Activated T-cell treated with anti-CD3 and anti-CD28 coated beads, Interleukin-2, amount 50 U/mL, for 24 hours (primary cell): Measurements from ENCODE around the gene TTK.
A peak's percentile ranks its signal among the peaks of the same experiment; 100 is the strongest.

ENCODE experiments used
- DNase-seq: peaks from one replicate; pipeline ENCODE4 v3.0.0-alpha.2; 2020
- H3K27ac Mint-ChIP-seq: 2 replicates; pipeline ENCODE4 v1.8.0; 2020; ENCODE audit warnings: mild to moderate bottlenecking, mixed read lengths
- H3K27me3 Mint-ChIP-seq: 2 replicates; pipeline ENCODE4 v1.8.0; 2020; ENCODE audit warnings: mixed read lengths
- H3K36me3 Mint-ChIP-seq: 2 replicates; pipeline ENCODE4 v1.8.0; 2020; ENCODE audit warnings: low read depth, mixed read lengths
- H3K4me1 Mint-ChIP-seq: 2 replicates; pipeline ENCODE4 v1.8.0; 2020; ENCODE audit warnings: low read depth, mixed read lengths
- H3K4me3 Mint-ChIP-seq: 2 replicates; pipeline ENCODE4 v1.8.0; 2020; ENCODE audit warnings: mild to moderate bottlenecking, moderate library complexity, mixed read lengths
- H3K9me3 Mint-ChIP-seq: 2 replicates; pipeline ENCODE4 v1.8.0; 2020; ENCODE audit warnings: mixed read lengths

The TTK gene

DNA sequence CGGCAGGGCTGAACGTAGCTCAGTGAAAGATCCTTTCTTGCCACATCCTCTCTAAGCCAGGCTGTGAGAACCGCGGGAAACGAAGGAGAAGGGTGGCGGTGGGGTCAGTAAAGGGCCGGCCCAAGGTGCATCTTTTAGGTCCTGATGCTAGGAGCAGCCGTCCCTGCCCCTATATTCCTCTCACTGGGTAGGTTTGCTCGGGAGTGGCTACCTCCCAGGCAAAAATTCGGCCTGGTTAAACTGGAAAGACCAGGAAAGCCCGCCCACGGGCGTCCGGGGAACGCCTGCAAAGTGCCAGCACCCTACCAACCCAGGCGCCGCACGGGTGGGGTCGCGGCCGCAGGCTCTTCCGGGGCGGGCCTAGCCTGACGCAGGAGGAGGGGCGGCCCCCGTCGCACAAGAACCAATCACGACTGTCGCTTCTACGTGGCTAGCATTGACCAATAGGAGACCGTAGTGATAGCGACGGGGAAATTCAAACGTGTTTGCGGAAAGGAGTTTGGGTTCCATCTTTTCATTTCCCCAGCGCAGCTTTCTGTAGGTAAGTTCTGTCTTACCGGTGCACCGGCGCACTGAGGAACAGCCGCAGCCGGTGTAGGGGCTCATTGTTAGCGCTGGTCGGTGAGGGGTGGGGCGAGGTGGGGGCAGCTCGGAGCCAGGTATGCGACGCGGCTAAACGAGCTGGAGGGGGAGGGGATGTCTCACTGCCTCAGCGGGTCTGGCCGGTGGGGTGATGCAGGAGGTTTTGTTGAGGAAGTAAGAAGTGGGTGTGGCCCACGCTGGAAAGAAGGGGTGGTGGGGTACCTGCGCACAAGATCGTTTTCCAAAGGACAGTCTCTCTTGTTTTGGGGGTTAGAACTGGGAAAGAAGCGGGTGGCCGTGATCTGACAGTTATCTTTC, at the start of gene TTK:
Gene TTK, plus strand, starts transcription at position 477 of the 900 bp plus-strand sequence. CDS start 1,195 bp downstream, outside the sequence.
- Mint-ChIP-seq H3K36me3 (peaks cover 32% of the 10 kb centered on the region), H3K27ac (peak within 1 kb of the TSS; percentile 94), H3K27me3 (no peaks in the 10 kb centered on the region), H3K4me3 (peak within 1 kb of the TSS; percentile 95), H3K4me1 (peaks cover 22% of the 10 kb centered on the region), H3K9me3 (no peaks in the 10 kb centered on the region)
- peak; percentile 91 for DNase-seq

DNA sequence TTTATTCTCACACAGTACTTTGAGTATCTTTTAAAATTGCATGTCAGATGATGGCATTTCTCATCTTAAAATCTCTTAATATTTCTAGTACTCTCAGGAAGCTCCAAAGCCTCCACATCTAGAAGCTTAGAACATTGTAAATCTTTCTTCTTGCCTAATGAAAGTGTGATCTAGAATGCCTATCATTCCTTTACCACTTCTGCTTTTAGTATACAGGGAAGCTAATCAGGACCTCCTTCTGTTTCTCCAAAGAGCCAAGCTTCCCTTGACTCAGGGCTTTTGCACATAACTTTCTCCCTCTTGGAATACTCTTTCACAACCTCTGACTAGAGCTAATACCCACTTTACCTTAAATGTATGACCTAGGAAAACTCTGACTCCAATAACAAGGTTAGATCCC, 49.6 kb upstream of the TTK start:
- DNase-seq: no peak
- Mint-ChIP-seq H3K27me3 (peaks cover 26% of the 10 kb centered on the region), H3K4me3 (no peak overlapping the region), H3K4me1 (no peaks in the 10 kb centered on the region), H3K36me3 (no peaks in the 10 kb centered on the region), H3K27ac (no peak overlapping the region), H3K9me3 (peaks cover 2% of the 10 kb centered on the region)

DNA sequence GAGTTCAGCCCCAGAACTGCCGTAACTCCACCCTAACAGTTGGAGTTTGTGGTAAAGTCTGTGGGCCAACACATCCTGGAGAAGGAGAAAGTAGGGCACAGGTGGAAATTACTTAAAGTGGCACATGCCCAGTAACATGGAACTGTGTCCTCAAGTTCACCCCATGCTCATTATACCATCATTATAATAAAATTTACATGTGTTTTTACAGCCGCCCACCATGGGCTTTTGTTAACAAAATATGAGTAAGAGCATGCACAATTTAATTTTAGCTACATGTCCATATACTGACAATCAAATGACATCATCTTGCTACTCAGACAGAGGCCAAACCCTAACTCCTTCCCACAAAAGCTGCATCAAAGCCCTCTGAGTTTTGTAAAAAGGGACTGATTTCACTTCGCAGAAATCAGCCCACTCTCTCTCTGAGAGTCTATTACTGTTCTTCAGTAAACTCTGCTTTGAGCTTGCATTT, 39.8 kb upstream of the TTK start:
- Mint-ChIP-seq H3K9me3 (peaks cover 22% of the 10 kb centered on the region), H3K36me3 (no peaks in the 10 kb centered on the region), H3K27me3 (peaks cover 6% of the 10 kb centered on the region), H3K4me1 (peaks cover 7% of the 10 kb centered on the region), H3K4me3 (no peak overlapping the region), H3K27ac (no peak overlapping the region)
- no peak for DNase-seq

DNA sequence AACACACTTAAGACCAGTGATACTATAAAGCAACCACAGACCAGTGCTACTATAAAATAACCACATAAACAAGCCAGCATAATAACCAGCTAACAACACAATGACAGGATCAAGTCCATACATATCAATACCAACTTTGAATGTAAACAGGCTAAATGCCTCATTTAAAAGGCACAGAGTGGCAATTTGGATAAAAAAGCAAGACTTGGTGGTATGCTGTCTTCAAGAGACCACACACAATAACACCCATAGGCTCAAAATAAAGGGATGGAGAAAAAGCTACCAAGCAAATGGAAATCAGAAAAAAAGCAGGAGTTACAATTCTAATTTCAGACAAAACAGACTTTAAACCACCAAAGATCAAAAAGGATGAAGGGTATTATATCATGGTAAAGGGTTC, 37.3 kb upstream of the TTK start:
- Mint-ChIP-seq H3K27ac (no peak overlapping the region), H3K9me3 (peaks cover 28% of the 10 kb centered on the region), H3K4me3 (no peak overlapping the region), H3K27me3 (peaks cover 8% of the 10 kb centered on the region), H3K4me1 (peaks cover 7% of the 10 kb centered on the region), H3K36me3 (no peaks in the 10 kb centered on the region)
- DNase-seq: no peak

DNA sequence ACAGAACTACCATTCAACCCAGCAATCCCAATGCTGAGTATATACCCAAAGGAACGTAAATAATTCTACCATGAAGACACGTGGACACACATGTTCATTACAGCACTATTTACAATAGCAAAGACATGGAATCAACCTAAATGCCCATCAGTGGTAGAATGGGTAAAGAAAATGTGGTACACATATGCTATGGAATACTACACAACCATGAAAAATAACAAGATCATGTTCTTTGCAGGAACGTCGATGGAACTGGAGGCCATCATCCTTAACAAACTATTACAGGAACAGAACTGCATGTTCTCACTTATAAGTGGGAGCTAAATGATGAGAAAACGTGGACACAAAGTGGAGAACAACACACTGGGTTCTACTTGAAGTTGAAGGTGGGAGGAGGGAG, 34.7 kb upstream of the TTK start:
- Mint-ChIP-seq H3K27ac (no peak overlapping the region), H3K9me3 (peaks cover 28% of the 10 kb centered on the region), H3K27me3 (peaks cover 4% of the 10 kb centered on the region), H3K4me3 (no peak overlapping the region), H3K36me3 (no peaks in the 10 kb centered on the region), H3K4me1 (peaks cover 3% of the 10 kb centered on the region)
- DNase-seq: no peak

DNA sequence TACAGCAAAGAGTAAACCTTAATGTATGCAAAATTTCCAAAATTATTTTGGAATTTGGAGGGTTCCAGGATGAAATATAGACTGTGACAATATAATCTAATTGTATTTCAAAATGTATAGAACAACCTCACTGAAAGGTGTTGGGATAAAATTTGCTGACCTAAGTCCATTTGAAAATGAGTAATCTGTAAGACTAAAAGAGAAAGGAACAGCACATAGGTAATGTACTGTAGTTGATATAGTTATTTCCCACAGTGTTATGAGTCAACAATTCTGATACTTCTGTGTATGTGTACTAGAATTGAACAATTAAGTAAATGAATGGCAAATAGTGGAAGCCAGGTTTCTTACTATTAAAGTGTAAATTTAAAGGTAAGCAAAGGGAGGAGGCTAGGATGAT, 33.3 kb upstream of the TTK start:
- no peak for DNase-seq
- peaks cover 2% of the 10 kb centered on the region for H3K4me1 Mint-ChIP-seq
- no peak overlapping the region for H3K4me3 Mint-ChIP-seq
- H3K9me3 Mint-ChIP-seq: peaks cover 23% of the 10 kb centered on the region
- H3K27ac Mint-ChIP-seq: no peak overlapping the region
- H3K27me3 Mint-ChIP-seq: peaks cover 4% of the 10 kb centered on the region
- H3K36me3 Mint-ChIP-seq: no peaks in the 10 kb centered on the region

DNA sequence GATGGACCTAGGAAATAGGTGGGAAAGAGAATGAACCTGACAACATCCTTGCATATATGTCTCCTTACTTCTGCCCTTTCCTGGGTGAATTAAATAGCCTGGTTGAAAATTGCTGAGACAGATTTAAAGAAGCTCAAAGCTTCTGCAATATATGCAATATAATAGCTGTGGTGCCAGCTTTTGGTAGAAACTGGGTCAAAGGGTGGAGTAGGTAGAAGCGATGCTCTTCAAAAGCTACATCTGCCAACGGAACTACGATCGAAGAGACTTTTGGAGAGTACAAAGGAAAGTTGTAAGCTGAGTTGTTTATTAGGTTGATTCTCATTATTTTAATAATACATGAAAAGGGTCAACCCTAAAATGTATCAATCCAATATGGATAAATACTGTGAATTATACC, 22.8 kb upstream of the TTK start:
- Mint-ChIP-seq H3K9me3 (no peaks in the 10 kb centered on the region), H3K4me3 (no peak overlapping the region), H3K4me1 (peaks cover 2% of the 10 kb centered on the region), H3K27ac (no peak overlapping the region), H3K36me3 (no peaks in the 10 kb centered on the region), H3K27me3 (no peaks in the 10 kb centered on the region)
- DNase-seq: no peak

DNA sequence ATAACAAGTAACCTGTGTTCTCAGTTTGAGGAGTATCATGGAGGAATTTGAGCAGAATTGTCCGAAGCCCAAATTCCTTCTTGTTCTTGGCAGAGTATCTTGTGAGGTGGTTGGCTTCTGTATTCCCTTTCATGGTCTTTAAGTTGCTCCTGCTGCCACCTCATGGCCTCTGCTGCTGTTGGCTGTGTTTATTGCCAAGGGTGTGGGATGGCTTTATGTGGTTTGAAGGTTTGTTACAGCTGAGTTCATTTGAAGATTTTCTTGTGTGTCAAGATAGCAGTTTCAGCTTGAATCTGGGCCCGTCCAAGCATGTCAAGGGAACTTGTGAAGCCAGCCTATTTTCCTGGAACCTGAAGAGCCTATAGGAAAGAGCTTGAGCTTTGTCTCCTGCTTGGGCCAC, 20.2 kb upstream of the TTK start:
- Mint-ChIP-seq H3K27ac (no peak overlapping the region), H3K36me3 (no peaks in the 10 kb centered on the region), H3K4me1 (peaks cover 2% of the 10 kb centered on the region), H3K27me3 (no peaks in the 10 kb centered on the region), H3K4me3 (no peak overlapping the region), H3K9me3 (no peaks in the 10 kb centered on the region)
- DNase-seq: no peak

DNA sequence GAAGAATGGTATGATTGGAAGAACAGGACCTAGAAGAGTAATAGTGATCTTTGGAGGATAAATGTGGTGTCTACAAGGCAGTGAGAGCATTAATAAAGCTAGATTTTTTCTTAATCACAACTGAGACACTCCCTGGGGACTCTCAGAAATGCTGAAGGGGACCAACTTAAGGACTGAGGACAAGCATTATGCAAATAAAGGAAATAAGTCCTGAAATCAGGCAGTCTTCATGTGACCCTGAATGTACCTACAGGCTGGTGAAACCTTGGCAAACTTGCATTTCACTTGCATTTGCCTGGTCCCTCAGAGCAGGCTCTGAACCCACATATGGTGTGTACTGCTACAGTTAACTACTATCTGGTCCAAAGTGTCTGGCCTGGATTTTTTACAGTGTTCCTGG, 19.3 kb upstream of the TTK start:
- no peaks in the 10 kb centered on the region for H3K36me3 Mint-ChIP-seq
- H3K27ac Mint-ChIP-seq: no peak overlapping the region
- no peak for DNase-seq
- peaks cover 2% of the 10 kb centered on the region for H3K4me1 Mint-ChIP-seq
- H3K4me3 Mint-ChIP-seq: no peak overlapping the region
- H3K9me3 Mint-ChIP-seq: no peaks in the 10 kb centered on the region
- no peaks in the 10 kb centered on the region for H3K27me3 Mint-ChIP-seq

DNA sequence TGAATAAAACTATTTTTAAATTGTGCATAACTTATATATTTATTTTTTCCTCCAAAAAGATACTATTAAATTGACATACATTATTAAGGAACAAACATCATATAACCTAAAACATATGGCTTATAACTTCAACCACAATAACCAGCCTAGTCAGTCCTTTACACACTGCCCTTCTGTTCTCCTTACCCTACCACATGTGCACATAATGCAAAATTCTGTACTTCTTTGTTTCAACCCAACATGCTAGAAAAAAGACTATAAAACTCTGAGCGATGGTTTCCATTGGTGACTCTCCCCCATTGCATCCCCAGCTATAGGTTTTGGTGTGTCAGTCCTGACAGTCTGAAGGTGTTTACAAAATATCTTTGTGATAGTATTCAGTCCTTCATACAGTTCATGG, 14.8 kb upstream of the TTK start:
- Mint-ChIP-seq H3K4me1 (no peaks in the 10 kb centered on the region), H3K27me3 (no peaks in the 10 kb centered on the region)

DNA sequence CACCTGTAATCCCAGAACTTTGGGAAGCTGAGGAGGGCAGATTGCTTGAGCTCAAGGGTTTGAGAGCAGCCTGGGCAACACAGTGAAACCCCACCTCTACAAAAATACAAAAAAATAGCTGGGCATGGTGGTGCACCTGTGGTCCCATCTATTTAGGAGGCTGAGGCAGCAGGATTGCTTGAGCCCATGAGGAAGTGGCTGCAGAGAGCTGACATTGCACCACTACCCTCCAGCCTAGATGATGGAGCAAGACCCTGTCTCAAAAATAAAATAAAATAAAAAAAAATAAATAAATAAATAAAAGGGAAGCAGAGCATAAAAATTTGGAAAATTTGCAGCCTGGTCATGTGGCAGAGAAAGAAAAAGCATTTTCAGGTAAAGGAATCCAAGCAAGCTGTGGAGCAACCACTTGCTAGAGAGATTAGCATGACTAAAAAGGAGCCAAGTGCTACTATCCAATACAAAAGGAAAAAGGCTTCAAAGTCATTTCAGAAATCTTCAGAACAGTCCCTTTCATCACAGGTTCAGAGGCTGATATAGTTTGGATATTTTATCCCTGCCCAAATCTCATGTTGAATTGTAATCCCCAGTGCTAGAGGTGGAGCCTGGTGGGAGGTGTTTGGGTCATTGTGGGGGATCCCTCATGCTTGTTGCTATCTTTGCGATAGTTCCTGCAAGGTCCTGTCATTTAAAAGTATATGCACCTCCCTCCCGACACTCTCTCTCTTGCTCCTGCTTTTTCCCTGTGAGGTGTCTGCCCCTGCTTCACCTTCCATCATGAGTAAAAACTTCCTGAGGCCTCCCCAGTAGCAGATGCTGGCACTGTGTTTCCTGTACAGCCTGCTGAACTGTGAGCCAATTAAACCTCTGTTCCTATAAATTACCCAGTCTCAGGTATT, 11.2 kb upstream of the TTK start:
- no peaks in the 10 kb centered on the region for H3K27me3 Mint-ChIP-seq
- H3K36me3 Mint-ChIP-seq: no peaks in the 10 kb centered on the region
- no peak overlapping the region for H3K27ac Mint-ChIP-seq
- H3K4me1 Mint-ChIP-seq: no peaks in the 10 kb centered on the region
- no peak for DNase-seq
- H3K9me3 Mint-ChIP-seq: peaks cover 3% of the 10 kb centered on the region
- H3K4me3 Mint-ChIP-seq: no peak overlapping the region

More for the DNA sequence above, 14.8 kb upstream of the TTK start:
- H3K36me3 Mint-ChIP-seq: no peaks in the 10 kb centered on the region
- H3K4me3 Mint-ChIP-seq: no peak overlapping the region
- no peak for DNase-seq
- H3K9me3 Mint-ChIP-seq: no peaks in the 10 kb centered on the region
- no peak overlapping the region for H3K27ac Mint-ChIP-seq

DNA sequence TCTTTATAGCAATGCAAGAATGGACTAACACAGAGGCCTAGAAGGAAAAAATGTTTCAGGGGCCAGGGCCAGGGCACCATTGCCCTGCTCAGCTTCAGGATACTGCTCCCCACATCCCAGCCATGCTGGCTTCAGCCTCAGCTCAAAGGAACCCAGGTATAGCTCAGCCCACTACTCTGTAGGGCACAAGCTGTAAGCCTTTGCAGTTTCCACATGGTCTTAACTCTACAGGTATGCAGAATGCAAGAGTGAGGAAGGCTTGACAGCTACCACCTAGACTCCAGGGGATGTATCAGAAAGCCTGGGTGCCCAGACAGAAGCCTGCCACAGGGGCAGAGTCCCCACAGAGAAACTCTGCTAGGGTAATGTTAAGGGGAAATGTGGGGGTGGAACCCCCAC, 10.5 kb upstream of the TTK start:
- H3K36me3 Mint-ChIP-seq: no peaks in the 10 kb centered on the region
- H3K27ac Mint-ChIP-seq: no peak overlapping the region
- no peaks in the 10 kb centered on the region for H3K4me1 Mint-ChIP-seq
- peaks cover 3% of the 10 kb centered on the region for H3K9me3 Mint-ChIP-seq
- DNase-seq: no peak
- H3K4me3 Mint-ChIP-seq: no peak overlapping the region
- no peaks in the 10 kb centered on the region for H3K27me3 Mint-ChIP-seq

DNA sequence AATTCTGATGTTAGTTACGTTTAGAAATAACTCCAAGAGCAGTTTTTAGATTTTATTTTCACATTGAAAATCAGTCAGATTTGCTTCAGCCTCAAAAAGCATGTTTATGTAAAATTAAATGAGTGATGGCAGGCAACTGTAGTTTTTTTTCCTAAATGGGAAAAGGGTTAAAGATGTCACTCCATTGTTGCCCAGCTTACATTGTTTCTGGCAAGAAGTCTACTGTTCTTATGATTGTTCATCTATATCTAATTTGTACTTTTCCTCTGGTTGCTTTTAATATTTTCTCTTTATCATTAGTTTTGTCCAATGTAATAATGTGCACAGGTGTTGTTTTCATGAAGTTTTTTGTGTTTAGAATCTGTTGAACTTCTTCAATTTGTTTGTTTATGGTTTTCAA, 6.7 kb upstream of the TTK start:
- Mint-ChIP-seq H3K27ac (no peak overlapping the region), H3K4me3 (no peak overlapping the region), H3K36me3 (no peaks in the 10 kb centered on the region), H3K4me1 (no peaks in the 10 kb centered on the region), H3K27me3 (no peaks in the 10 kb centered on the region), H3K9me3 (peaks cover 3% of the 10 kb centered on the region)
- no peak for DNase-seq

DNA sequence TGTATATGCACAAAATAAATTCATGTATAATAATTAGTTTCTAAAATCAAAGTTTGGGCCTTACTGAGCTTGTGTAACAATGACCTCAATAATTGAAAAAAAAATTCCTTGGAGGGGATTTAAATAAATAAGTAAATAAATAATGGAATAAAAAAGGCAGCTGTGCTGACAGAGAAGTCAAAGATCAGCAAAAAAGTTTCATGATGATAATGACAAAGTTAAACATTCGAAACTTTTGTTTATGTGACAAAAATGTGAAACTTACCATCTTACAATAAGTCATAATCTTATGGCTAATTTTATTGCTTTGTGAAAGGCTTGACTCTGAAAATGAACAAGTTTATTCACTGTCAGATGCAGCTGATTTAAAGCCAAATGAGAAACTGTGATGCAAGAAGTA, 3.1 kb upstream of the TTK start:
- Mint-ChIP-seq H3K9me3 (peaks cover 3% of the 10 kb centered on the region), H3K27ac (no peak overlapping the region), H3K4me3 (no peak overlapping the region), H3K4me1 (peaks cover 22% of the 10 kb centered on the region), H3K27me3 (no peaks in the 10 kb centered on the region), H3K36me3 (peaks cover 9% of the 10 kb centered on the region)
- no peak for DNase-seq

DNA sequence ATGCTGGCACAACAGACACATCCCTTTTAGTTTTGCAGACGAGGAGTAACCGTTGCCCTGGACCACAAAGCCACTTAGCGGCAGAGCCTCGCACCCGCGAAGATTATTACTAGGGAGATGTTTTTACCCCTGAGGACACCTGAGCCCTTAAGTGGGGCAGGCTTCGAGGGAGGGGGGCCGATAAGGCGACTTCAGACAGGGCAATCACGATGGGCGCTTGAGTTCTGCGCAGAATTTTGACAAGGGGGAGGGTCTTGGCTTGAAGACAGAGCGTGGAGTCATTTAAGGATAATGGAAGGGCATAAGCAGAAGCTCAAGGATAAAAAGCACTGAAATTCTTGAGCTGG, 650 bp upstream of the TTK start:
- DNase-seq: no peak
- Mint-ChIP-seq H3K27ac (peak overlapping the region; percentile 94), H3K27me3 (no peaks in the 10 kb centered on the region), H3K4me3 (peak overlapping the region; percentile 95), H3K9me3 (no peaks in the 10 kb centered on the region), H3K36me3 (peaks cover 26% of the 10 kb centered on the region), H3K4me1 (peaks cover 22% of the 10 kb centered on the region)
